Kidney capillary endothelial cell (primary cell): ENCODE measurements around the gene SEC22A.

Experiments
- DNase-seq: peaks from one replicate; pipeline ENCODE4 v3.0.0-alpha.2; 2018; ENCODE audit warnings: low spot score

SEC22A gene

GRCh38 chr3:123267821-123268220, 66.1 kb downstream of the SEC22A start:
- no peak for DNase-seq

- DNase-seq, result no peak
Observed at GRCh38 chr3:123270818-123271217, 69.1 kb downstream of the SEC22A start.

- no peak for DNase-seq
Observed at GRCh38 chr3:123271466-123272159, 69.9 kb downstream of the SEC22A start.

- DNase-seq, result no peak
Observed at GRCh38 chr3:123272547-123272946, 70.8 kb downstream of the SEC22A start.

- no peak for DNase-seq
Observed at GRCh38 chr3:123275691-123276090, 73.9 kb downstream of the SEC22A start.

GRCh38 chr3:123276346-123277006, 74.7 kb downstream of the SEC22A start:
- no peak for DNase-seq

GRCh38 chr3:123277106-123277505, 75.4 kb downstream of the SEC22A start:
- no peak for DNase-seq

GRCh38 chr3:123278446-123278845, 76.7 kb downstream of the SEC22A start:
- no peak for DNase-seq

GRCh38 chr3:123279121-123279520, 77.4 kb downstream of the SEC22A start:
- DNase-seq, result no peak

- DNase-seq, result no peak
Observed at GRCh38 chr3:123281406-123281805, 79.7 kb downstream of the SEC22A start.

- no peak for DNase-seq
Observed at GRCh38 chr3:123281929-123282328, 80.2 kb downstream of the SEC22A start.

GRCh38 chr3:123282461-123282860, 80.7 kb downstream of the SEC22A start:
- DNase-seq, result no peak

- no peak for DNase-seq
Observed at GRCh38 chr3:123283074-123283473, 81.3 kb downstream of the SEC22A start.

GRCh38 chr3:123283657-123284398, 82.1 kb downstream of the SEC22A start:
- no peak for DNase-seq

- no peak for DNase-seq
Observed at GRCh38 chr3:123284399-123285010, 82.8 kb downstream of the SEC22A start.

- DNase-seq, result no peak
Observed at GRCh38 chr3:123285066-123285465, 83.3 kb downstream of the SEC22A start.

GRCh38 chr3:123285479-123285878, 83.7 kb downstream of the SEC22A start:
- no peak for DNase-seq

- no peak for DNase-seq
Observed at GRCh38 chr3:123285931-123286307, 84.2 kb downstream of the SEC22A start.

- peak; percentile 65 for DNase-seq
Observed at GRCh38 chr3:123286308-123287023, 84.7 kb downstream of the SEC22A start.

GRCh38 chr3:123287051-123287961, 85.6 kb downstream of the SEC22A start:
- DNase-seq, result no peak

GRCh38 chr3:123287962-123288302, 86.2 kb downstream of the SEC22A start:
- DNase-seq, result no peak
